ENCODE data around the gene KCNJ2.

DNA sequence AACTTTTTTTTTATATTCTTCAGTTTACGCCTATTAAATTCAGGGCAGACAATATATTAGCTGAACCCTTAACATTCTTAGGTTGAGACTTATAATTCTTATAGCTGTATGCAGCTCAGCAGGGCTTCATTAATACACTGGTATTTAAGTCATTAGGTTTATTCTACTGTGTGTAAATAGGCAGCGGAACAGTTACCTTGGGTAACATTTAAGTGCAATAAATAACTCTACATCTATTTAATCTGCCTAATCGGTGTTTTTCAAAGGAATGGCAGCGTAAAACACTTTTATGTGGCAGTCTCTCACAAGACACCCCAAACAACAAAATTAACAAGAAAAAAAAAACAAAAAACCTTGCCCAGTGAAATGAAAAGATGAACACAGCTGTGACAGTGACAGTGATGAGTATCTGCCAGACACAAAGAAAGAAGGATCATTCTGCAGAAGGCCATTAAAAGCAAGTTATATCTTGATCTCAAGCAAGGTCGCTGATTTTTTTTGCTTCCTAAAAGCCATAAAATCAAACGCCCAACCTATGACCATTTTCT is 32.6 kb downstream of the KCNJ2 start:
- TF ChIP-seq, protein P1, sequence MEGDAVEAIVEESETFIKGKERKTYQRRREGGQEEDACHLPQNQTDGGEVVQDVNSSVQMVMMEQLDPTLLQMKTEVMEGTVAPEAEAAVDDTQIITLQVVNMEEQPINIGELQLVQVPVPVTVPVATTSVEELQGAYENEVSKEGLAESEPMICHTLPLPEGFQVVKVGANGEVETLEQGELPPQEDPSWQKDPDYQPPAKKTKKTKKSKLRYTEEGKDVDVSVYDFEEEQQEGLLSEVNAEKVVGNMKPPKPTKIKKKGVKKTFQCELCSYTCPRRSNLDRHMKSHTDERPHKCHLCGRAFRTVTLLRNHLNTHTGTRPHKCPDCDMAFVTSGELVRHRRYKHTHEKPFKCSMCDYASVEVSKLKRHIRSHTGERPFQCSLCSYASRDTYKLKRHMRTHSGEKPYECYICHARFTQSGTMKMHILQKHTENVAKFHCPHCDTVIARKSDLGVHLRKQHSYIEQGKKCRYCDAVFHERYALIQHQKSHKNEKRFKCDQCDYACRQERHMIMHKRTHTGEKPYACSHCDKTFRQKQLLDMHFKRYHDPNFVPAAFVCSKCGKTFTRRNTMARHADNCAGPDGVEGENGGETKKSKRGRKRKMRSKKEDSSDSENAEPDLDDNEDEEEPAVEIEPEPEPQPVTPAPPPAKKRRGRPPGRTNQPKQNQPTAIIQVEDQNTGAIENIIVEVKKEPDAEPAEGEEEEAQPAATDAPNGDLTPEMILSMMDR (IDR thresholded peaks at IDR 0.05 in 4 of 5, conservative IDR thresholded peaks at IDR 0.05 in 1 of 5), result no peak
- TF ChIP-seq POLR2A (IDR thresholded peaks at IDR 0.05), result no peak

Measured in gastrocnemius medialis (tissue), 4 donors.